HCT116 (cell line): ENCODE measurements around the gene STRADA.

Experiments
- EZH2 ChIP-seq: fragments of 200-600 bp; sonication (generic); IDR thresholded peaks from 2 replicates; pipeline ENCODE4 v1.6.1; 2017; ENCODE audit warnings: antibody characterized with exemption, mixed run types
- EZH2phosphoT487 ChIP-seq: fragments of 200-600 bp; IDR thresholded peaks from 2 replicates; pipeline ENCODE4 v1.6.1; 2018; ENCODE audit warnings: antibody characterized with exemption, borderline replicate concordance
- POLR2AphosphoS5 ChIP-seq: IDR thresholded peaks from 2 replicates; pipeline ENCODE4 v1.6.1; 2011; ENCODE audit warnings: mild to moderate bottlenecking, low read depth, low read length, moderate library complexity
- TF ChIP-seq, protein P1 (sequence below): IDR thresholded peaks from 2 replicates; pipeline ENCODE4 v1.6.1; 2012
- TF ChIP-seq, protein P2 (sequence below), 3 experiments: fragments of 200-600 bp in 1 of 3; sonication (generic) in 1 of 3; IDR thresholded peaks in 2 of 3; conservative IDR thresholded peaks in 1 of 3; 2 replicates each; pipeline ENCODE4 v1.5.1; 2012 to 2017; ENCODE audit warnings: low read depth in 2 of 3, low read length in 2 of 3, antibody characterized with exemption in 1 of 3, borderline replicate concordance in 1 of 3, control low read depth in 1 of 3, mild to moderate bottlenecking in 1 of 3, mixed read lengths in 1 of 3, mixed run types in 1 of 3, moderate library complexity in 1 of 3; ENCODE audit not compliant: insufficient read depth in 1 of 3

GRCh38 chr17:63740464-63741142 is 996 bp downstream of the STRADA start:
- TF ChIP-seq EZH2 (no peak), EZH2phosphoT487 (no peak), POLR2AphosphoS5 (no peak)
- TF ChIP-seq, protein P1, sequence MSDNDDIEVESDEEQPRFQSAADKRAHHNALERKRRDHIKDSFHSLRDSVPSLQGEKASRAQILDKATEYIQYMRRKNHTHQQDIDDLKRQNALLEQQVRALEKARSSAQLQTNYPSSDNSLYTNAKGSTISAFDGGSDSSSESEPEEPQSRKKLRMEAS = no peak
- TF ChIP-seq, protein P2, sequence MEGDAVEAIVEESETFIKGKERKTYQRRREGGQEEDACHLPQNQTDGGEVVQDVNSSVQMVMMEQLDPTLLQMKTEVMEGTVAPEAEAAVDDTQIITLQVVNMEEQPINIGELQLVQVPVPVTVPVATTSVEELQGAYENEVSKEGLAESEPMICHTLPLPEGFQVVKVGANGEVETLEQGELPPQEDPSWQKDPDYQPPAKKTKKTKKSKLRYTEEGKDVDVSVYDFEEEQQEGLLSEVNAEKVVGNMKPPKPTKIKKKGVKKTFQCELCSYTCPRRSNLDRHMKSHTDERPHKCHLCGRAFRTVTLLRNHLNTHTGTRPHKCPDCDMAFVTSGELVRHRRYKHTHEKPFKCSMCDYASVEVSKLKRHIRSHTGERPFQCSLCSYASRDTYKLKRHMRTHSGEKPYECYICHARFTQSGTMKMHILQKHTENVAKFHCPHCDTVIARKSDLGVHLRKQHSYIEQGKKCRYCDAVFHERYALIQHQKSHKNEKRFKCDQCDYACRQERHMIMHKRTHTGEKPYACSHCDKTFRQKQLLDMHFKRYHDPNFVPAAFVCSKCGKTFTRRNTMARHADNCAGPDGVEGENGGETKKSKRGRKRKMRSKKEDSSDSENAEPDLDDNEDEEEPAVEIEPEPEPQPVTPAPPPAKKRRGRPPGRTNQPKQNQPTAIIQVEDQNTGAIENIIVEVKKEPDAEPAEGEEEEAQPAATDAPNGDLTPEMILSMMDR (IDR thresholded peaks at IDR 0.05 in 2 of 3, conservative IDR thresholded peaks at IDR 0.05 in 1 of 3; ENCODE audit: borderline replicate concordance in 1 of 3, insufficient read depth in 1 of 3, low read depth in 2 of 3, low read length in 2 of 3) = no peak
